GM12891 (cell line): ENCODE measurements around the gene DHRS9.

Source experiments
- POLR2A ChIP-seq: IDR thresholded peaks from 2 replicates; pipeline ENCODE4 v1.6.1; 2011; ENCODE audit warnings: low read depth, low read length, control low read depth
- POLR2AphosphoS5 ChIP-seq: IDR thresholded peaks from 2 replicates; pipeline ENCODE4 v1.6.1; 2011; ENCODE audit warnings: low read depth, low read length, control low read depth
- POU2F2 ChIP-seq: IDR thresholded peaks from 2 replicates; pipeline ENCODE4 v1.6.1; 2011; ENCODE audit warnings: low read depth, mild to moderate bottlenecking, control low read depth, low read length, moderate library complexity
- SPI1 ChIP-seq: IDR thresholded peaks from 2 replicates; pipeline ENCODE4 v1.6.1; 2011; ENCODE audit warnings: low read depth, low read length, control low read depth

DNA sequence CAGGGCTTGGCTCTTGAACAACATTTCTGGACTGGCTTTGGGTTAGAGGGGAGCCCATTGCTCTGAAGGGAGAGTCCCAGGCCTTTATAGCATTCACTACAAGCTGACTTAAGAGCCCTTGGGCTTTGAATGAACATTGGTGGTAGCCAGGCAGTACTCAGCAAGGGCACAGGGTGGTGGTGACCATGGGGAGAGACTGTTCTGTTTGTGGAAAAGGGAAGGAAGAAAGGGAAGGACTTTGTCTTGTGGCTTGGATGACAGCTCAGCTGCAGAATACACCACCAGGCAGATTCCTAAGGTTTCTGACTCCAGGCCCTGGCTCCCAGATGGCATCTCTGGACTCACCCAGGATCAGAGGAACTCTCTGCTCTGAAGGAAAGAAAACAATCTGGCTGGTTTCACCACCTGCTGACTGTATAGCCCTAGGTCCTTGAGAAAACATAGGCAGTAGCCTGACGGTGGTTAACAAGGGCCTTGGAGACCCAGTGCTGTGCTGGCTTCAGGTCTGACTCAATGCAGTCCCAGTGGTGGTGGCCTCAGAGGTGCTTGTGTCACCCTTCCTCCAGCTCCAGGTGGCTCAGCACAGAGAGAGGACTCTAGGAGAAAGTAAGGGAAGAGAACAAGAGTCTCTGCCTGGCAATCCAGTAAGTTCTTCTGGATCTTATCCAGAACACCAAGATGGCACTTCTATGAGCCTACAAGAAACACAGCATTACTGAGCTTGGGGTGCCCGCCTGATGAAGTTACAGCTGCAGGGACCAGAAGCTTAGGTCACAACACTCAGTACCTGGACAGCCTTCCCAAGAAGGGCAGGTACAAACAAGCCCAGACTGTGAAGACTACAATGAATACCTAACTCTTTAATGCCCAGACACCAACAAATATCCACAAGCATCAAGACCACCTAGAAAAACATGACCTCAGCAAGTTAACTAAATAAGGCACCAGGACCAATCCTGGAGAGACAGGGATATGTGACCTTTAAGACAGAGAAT lies 21.8 kb upstream of the DHRS9 start:
- TF ChIP-seq SPI1 (no peak), POU2F2 (no peak), POLR2AphosphoS5 (no peak), POLR2A (no peak)
